C4-2B (cell line): ENCODE results near the gene MGARP.
"Not testable (repeated sequence)": the region's sequence is repeated elsewhere in the genome, so short reads cannot be mapped to it uniquely, and the experiment has no call there.

ENCODE experiments used
- H3K27ac ChIP-seq: fragments of 450-650 bp; 2 replicates; pipeline ENCODE4 v1.5.1; 2017
- ZFX ChIP-seq: fragments of 450-650 bp; IDR thresholded peaks from 2 replicates; pipeline ENCODE4 v1.6.1; 2017
- TF ChIP-seq, protein P1 (sequence below): fragments of 450-650 bp; conservative IDR thresholded peaks from 2 replicates; pipeline ENCODE4 v1.5.1; 2017; ENCODE audit warnings: mild to moderate bottlenecking

The MGARP gene

DNA sequence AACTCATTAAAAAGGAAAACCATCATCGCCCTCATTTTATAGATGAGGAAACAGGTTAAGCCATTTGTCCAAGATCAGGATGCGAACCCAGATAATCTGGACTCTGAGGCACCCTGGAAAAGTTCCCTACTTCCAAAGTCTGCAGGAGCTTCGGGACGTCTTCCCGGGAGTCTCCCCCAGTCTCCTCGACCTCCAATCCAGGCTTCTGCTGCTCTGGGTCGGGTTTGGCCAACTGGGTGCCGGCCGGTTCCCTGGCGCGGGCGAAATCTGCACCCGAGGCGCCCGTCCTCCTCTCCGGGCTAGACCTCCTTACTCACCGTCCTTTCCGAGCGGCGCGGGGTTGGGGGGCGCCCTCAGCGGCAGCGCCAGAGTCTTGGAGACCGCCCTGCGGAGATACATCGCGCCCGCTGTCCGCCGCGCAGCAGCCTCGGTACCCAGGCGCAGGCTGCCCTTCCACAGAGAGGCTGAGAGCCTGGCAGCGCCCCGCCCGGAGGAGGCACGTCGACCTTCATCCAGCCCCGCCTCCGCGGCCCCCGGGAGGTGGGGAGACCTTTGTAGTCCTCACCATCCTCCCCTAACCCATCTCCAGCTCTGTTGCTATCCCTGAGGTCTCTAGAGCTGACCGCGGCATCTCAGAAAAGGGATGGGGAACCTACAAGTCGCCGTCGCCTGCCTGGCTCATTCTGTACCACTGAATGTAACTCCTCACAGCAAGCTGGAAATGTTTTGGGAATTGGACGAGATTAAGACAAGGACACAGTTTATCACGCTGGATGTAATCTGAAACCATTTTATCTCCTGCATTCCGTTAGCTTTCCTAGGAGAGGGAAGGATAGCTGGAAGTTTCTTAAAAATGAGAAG, at the start of gene MGARP:
MGARP (minus strand) TSS at position 466 of the 861 bp plus-strand sequence; CDS start at position 399, 67 bp downstream.
- no peak within 1 kb of the TSS for H3K27ac ChIP-seq
- TF ChIP-seq, protein P1, sequence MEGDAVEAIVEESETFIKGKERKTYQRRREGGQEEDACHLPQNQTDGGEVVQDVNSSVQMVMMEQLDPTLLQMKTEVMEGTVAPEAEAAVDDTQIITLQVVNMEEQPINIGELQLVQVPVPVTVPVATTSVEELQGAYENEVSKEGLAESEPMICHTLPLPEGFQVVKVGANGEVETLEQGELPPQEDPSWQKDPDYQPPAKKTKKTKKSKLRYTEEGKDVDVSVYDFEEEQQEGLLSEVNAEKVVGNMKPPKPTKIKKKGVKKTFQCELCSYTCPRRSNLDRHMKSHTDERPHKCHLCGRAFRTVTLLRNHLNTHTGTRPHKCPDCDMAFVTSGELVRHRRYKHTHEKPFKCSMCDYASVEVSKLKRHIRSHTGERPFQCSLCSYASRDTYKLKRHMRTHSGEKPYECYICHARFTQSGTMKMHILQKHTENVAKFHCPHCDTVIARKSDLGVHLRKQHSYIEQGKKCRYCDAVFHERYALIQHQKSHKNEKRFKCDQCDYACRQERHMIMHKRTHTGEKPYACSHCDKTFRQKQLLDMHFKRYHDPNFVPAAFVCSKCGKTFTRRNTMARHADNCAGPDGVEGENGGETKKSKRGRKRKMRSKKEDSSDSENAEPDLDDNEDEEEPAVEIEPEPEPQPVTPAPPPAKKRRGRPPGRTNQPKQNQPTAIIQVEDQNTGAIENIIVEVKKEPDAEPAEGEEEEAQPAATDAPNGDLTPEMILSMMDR, result no peak
- TF ChIP-seq ZFX, result no peak

DNA sequence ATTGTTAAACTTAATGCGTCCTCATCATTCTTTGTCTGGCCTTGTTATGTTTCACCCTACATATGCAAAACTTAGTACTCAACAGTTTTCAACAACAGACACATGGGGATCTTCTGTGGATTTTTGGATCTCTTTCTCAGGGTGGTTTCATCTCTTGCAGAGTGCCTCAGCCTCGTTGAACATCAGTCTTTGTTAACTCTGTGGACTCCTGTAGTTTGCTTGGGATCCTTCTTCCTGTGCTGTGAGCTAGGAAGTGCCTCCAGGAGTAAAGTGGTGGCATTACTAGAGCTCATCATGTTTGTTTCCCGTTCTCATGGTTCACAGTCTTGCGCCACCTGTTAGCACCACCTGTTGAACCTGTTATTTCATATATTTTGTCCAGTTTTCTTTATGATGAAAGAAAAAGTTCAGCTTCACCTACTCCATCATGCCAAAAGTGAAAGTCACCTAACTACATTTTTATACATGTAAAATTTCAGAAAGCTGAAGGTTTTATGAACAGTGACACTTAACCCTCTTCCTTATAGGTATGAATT, 49.7 kb upstream of the MGARP start:
- no peak overlapping the region for H3K27ac ChIP-seq

GRCh38 chr4:139324620-139325019, 44.6 kb upstream of the MGARP start:
- peak overlapping the region; percentile 64 for H3K27ac ChIP-seq
- no peak for TF ChIP-seq ZFX
- TF ChIP-seq, protein P1, result no peak

More for the DNA sequence above, 49.7 kb upstream of the MGARP start:
- TF ChIP-seq, protein P1, result no peak
- TF ChIP-seq ZFX, result no peak

DNA sequence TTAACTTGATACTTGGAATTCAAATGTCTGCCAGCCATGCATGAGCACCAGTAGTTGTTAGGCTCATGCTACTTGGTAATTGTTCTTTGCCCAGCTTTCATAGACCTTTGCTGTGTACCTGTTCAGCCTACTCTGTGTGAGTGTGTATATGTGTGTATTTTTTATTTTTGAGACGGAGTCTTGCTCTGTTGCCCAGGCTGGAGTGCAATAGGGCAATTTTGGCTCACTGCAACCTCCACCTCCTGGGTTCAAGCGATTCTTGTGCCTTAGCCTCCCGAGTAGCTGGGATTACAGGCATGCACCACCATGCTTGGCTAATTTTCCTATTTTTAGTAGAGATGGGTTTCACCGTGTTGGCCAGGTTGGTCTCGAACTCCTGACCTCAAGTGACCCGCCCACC, 42.5 kb upstream of the MGARP start:
- peak overlapping the region; percentile 64 for H3K27ac ChIP-seq

- H3K27ac ChIP-seq, result not testable (repeated sequence)
Measured at GRCh38 chr4:139322070-139322469, 42.0 kb upstream of the MGARP start.

DNA sequence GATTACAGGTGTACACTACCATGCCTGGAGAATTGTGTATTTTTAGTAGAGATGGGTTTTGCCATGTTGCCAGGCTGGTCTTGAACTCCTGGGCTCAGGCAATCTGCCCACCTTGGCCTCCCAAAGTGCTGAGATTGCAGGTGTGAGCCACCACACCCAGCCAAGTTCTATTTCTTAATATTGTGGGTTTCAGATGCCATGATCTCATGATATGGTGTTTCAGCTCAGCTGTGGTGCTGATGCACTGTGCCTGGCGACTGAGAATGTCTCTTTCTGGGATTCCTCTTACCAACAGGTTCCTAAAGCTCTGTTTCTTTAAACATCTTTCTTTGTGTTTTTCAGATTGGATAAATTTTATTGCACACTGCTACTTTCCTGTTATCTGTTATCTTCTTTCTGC, 39.5 kb upstream of the MGARP start:
- no peak for TF ChIP-seq ZFX
- TF ChIP-seq, protein P1, result no peak
- H3K27ac ChIP-seq, result no peak overlapping the region

DNA sequence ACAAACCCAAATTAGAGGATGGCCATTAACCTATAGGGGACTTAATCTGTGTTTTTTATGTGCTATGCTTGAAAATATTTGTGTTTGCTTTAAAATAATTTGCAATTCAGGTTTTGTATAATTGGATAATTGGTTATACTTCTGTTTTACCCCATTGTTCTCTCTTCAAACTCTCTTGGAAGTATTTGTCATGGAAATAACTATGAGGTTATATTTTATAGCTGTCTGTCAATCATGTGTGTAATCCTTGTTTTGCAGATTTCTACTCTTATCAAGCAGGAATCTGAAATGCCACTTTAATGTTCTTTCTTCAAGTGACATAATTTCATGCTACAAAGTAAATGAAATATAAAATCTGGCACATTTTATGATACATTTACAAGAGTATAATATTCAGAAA, 37.6 kb upstream of the MGARP start:
- H3K27ac ChIP-seq, result no peak overlapping the region
- TF ChIP-seq, protein P1, result no peak
- no peak for TF ChIP-seq ZFX

GRCh38 chr4:139316733-139317132, 36.7 kb upstream of the MGARP start:
- TF ChIP-seq ZFX, result no peak
- H3K27ac ChIP-seq, result no peak overlapping the region

- no peak overlapping the region for H3K27ac ChIP-seq
- TF ChIP-seq ZFX, result no peak
- TF ChIP-seq, protein P1, result no peak
Measured at GRCh38 chr4:139315221-139315675, 35.2 kb upstream of the MGARP start.
